Small intestine (tissue), 7 donors: ENCODE data around the gene MAMLD1. TPM values are rescaled to one million over a fixed set of nuclear protein-coding genes. Genes with fewer than 3 reads are reported as not detected.

Source experiments
- DNase-seq, 2 donors: peaks; one replicate each; pipeline versions ENCODE4 v3.0.0 to v3.0.0-alpha.2; 2013
- FAIRE-seq: peaks from 2 replicates; lab custom pipeline; 2012; peaks lifted over from hg19 to GRCh38; lab: Jason Lieb, UNC
- H3K27ac ChIP-seq, 3 donors: one replicate each; pipeline ENCODE4 v1.5.1; 2013; ENCODE audit warnings: low read length in 2 of 3, mild to moderate bottlenecking in 2 of 3, control low read depth in 1 of 3, inconsistent platforms in 1 of 3, low read depth in 1 of 3, moderate library complexity in 1 of 3
- H3K27me3 ChIP-seq, 3 donors: one replicate each; pipeline ENCODE4 v1.6.1; 2013; ENCODE audit warnings: low read length in 3 of 3, inconsistent platforms in 1 of 3; ENCODE audit not compliant: control insufficient read depth in 3 of 3, insufficient read depth in 3 of 3
- H3K36me3 ChIP-seq, 3 donors: one replicate each; pipeline ENCODE4 v1.6.1; 2013; ENCODE audit warnings: low read length in 3 of 3, inconsistent platforms in 1 of 3, low read depth in 1 of 3, mild to moderate bottlenecking in 1 of 3, moderate library complexity in 1 of 3; ENCODE audit not compliant: control insufficient read depth in 3 of 3, insufficient read depth in 2 of 3
- H3K4me1 ChIP-seq, 3 donors: one replicate each; pipeline ENCODE4 v1.6.1; 2013; ENCODE audit warnings: low read length in 2 of 3, inconsistent platforms in 1 of 3, low read depth in 1 of 3, mild to moderate bottlenecking in 1 of 3, moderate library complexity in 1 of 3; ENCODE audit not compliant: control insufficient read depth in 3 of 3, insufficient read depth in 2 of 3
- H3K4me3 ChIP-seq, 3 donors: one replicate each; pipeline ENCODE4 v1.5.1; 2013; ENCODE audit warnings: low read length in 3 of 3, control low read depth in 1 of 3, inconsistent platforms in 1 of 3, low read depth in 1 of 3, mild to moderate bottlenecking in 1 of 3, moderate library complexity in 1 of 3
- H3K9me3 ChIP-seq, 2 donors: one replicate each; pipeline ENCODE4 v1.6.1; 2013; ENCODE audit warnings: low read depth in 1 of 2, low read length in 1 of 2; ENCODE audit not compliant: control insufficient read depth in 2 of 2, insufficient read depth in 1 of 2
- WGBS, 3 donors: extraction: QIAGEN DNeasy Blood & Tissue Kit; methylation state at CpG; one replicate each; pipeline ENCODE4 v1.1.7; 2013; 5-methylcytosine and 5-hydroxymethylcytosine counted together
- polyA plus RNA-seq, 4 donors: library from polyadenylated mRNA; stranded (reverse) in 3 of 4; unstranded in 1 of 4; fragments of 200-250 nt in 3 of 4; fragments of 120-200 nt in 1 of 4; gene quantifications; one replicate each; pipeline versions ENCODE4 v1.2.1 to v1.2.3, GENCODE V29; 2013
- donor health status: healthy with polysubstance abuse.
- donor health status: control.
- donor health status: control.
- donor health status: Bipolar disorder and iron deficiency.
- donor health status: healthy.

MAMLD1 gene
- polyA plus RNA-seq, 4 donors, result 0.81 to 2.2 (median 1.4) TPM; not detected in 1

GRCh38 chrX:150360331-150360730, 2.8 kb upstream of the MAMLD1 start:
- 78 to 86% (median 84%) methylated on average over 5 of the region's 5 CpGs for WGBS, 3 donors
- H3K36me3 ChIP-seq, result no peaks in the 10 kb centered on the region
- no peak for DNase-seq
- FAIRE-seq, result no peak
- no peak overlapping the region for H3K27ac ChIP-seq
- H3K4me3 ChIP-seq, result no peak overlapping the region
- no peaks in the 10 kb centered on the region for H3K9me3 ChIP-seq
- H3K4me1 ChIP-seq, result peaks cover 0 to 14% (median 0%) of the 10 kb centered on the region in 3 donors
- H3K27me3 ChIP-seq, result peaks cover 0 to 31% (median 3%) of the 10 kb centered on the region in 3 donors

- Histone ChIP-seq H3K27me3 (peaks cover 0 to 31% (median 3%) of the 10 kb centered on the region in 3 donors), H3K27ac (no peak overlapping the region), H3K9me3 (no peaks in the 10 kb centered on the region), H3K36me3 (no peaks in the 10 kb centered on the region), H3K4me1 (peaks cover 0 to 14% (median 0%) of the 10 kb centered on the region in 3 donors), H3K4me3 (peak overlapping the region in 1 of 3 donors; percentile 55)
- 11 to 48% (median 15%) methylated on average over 40 to 43 of the region's 43 CpGs for WGBS, 3 donors
- FAIRE-seq, result no peak
- peak in 1 of 2 donors; percentile 49 for DNase-seq
Measured at GRCh38 chrX:150361070-150361776, 1.9 kb upstream of the MAMLD1 start.

GRCh38 chrX:150361777-150362351, 1.3 kb upstream of the MAMLD1 start:
- Histone ChIP-seq H3K36me3 (no peaks in the 10 kb centered on the region), H3K27ac (no peak overlapping the region), H3K4me3 (peak overlapping the region in 2 of 3 donors; percentile 9 to 55), H3K27me3 (peaks cover 0 to 31% (median 3%) of the 10 kb centered on the region in 3 donors), H3K9me3 (no peaks in the 10 kb centered on the region), H3K4me1 (peaks cover 0 to 14% (median 0%) of the 10 kb centered on the region in 3 donors)
- peak in 1 of 2 donors; percentile 16 for DNase-seq
- FAIRE-seq, result no peak
- 2 to 45% (median 5%) methylated on average over 22 to 37 of the region's 37 CpGs for WGBS, 3 donors

GRCh38 chrX:150363561-150364346, 637 bp downstream of the MAMLD1 start:
- Histone ChIP-seq H3K4me1 (peaks cover 0 to 14% (median 0%) of the 10 kb centered on the region in 3 donors), H3K36me3 (no peaks in the 10 kb centered on the region), H3K4me3 (peak overlapping the region; percentile 23 to 62 (median 45)), H3K27ac (peak overlapping the region in 2 of 3 donors; percentile 50 to 51), H3K9me3 (no peaks in the 10 kb centered on the region), H3K27me3 (peaks cover 0 to 31% (median 3%) of the 10 kb centered on the region in 3 donors)
- DNase-seq, result peak in 1 of 2 donors; percentile 39
- 1 to 48% (median 11%) methylated on average over 49 to 67 of the region's 67 CpGs for WGBS, 3 donors
- no peak for FAIRE-seq

GRCh38 chrX:150364347-150365050, 1.4 kb downstream of the MAMLD1 start:
- Histone ChIP-seq H3K36me3 (no peaks in the 10 kb centered on the region), H3K27me3 (peaks cover 0 to 29% (median 3%) of the 10 kb centered on the region in 3 donors), H3K4me1 (peaks cover 0 to 14% (median 0%) of the 10 kb centered on the region in 3 donors), H3K4me3 (peak overlapping the region in 2 of 3 donors; percentile 45 to 62), H3K27ac (peak overlapping the region in 1 of 3 donors; percentile 51), H3K9me3 (no peaks in the 10 kb centered on the region)
- DNase-seq (peak; percentile 28 to 52), FAIRE-seq (no peak)
- 0 to 46% (median 9%) methylated on average over 45 to 66 of the region's 66 CpGs for WGBS, 3 donors

- FAIRE-seq (no peak), DNase-seq (peak in 1 of 2 donors; percentile 71)
- H3K4me3 ChIP-seq, result peak overlapping the region; percentile 22 to 62 (median 58)
- peaks cover 0 to 14% (median 0%) of the 10 kb centered on the region in 3 donors for H3K4me1 ChIP-seq
- 1 to 46% (median 14%) methylated on average over 21 to 75 of the region's 75 CpGs for WGBS, 3 donors
- no peaks in the 10 kb centered on the region for H3K36me3 ChIP-seq
- peak overlapping the region in 2 of 3 donors; percentile 73 to 85 for H3K27ac ChIP-seq
- no peaks in the 10 kb centered on the region for H3K9me3 ChIP-seq
- H3K27me3 ChIP-seq, result peaks cover 0 to 26% (median 3%) of the 10 kb centered on the region in 3 donors
Measured at GRCh38 chrX:150365051-150365989, 2.2 kb downstream of the MAMLD1 start.
